H9 (cell line): ENCODE results near the gene ADPRH. TPM values are rescaled to one million over a fixed set of nuclear protein-coding genes. Genes with fewer than 3 reads are reported as not detected.

ENCODE experiments used
- DNase-seq: peaks from one replicate; pipeline ENCODE4 v3.0.0-alpha.2; 2017
- H2AFZ ChIP-seq: one replicate; pipeline ENCODE4 v1.6.1; 2013; ENCODE audit warnings: mild to moderate bottlenecking, low read length, control low read depth, moderate library complexity
- H2AK5ac ChIP-seq: 2 replicates; pipeline ENCODE4 v1.6.1; 2013; ENCODE audit warnings: low read length, control low read depth, mixed read lengths; ENCODE audit not compliant: insufficient read length
- H2BK120ac ChIP-seq: one replicate; pipeline ENCODE4 v1.6.1; 2013; ENCODE audit warnings: low read depth, mild to moderate bottlenecking, low read length, control low read depth, inconsistent platforms; ENCODE audit not compliant: poor library complexity, severe bottlenecking
- H2BK12ac ChIP-seq: 2 replicates; pipeline ENCODE4 v1.6.1; 2013; ENCODE audit warnings: low read length, control low read depth, mixed read lengths, low read depth; ENCODE audit not compliant: insufficient read length
- H2BK15ac ChIP-seq: 2 replicates; pipeline ENCODE4 v1.6.1; 2013; ENCODE audit warnings: low read depth, low read length, control low read depth
- H2BK20ac ChIP-seq: one replicate; pipeline ENCODE4 v1.6.1; 2013; ENCODE audit warnings: low read depth, mild to moderate bottlenecking, low read length, control low read depth, inconsistent platforms; ENCODE audit not compliant: poor library complexity, severe bottlenecking
- H2BK5ac ChIP-seq: 2 replicates; pipeline ENCODE4 v1.6.1; 2013; ENCODE audit warnings: low read length, control low read depth, mixed read lengths; ENCODE audit not compliant: insufficient read length
- H3K14ac ChIP-seq: 2 replicates; pipeline ENCODE4 v1.6.1; 2013; ENCODE audit warnings: low read length, control low read depth; ENCODE audit not compliant: insufficient read depth
- H3K18ac ChIP-seq: 2 replicates; pipeline ENCODE4 v1.6.1; 2013; ENCODE audit warnings: low read depth, mild to moderate bottlenecking, mixed read lengths, low read length, control low read depth; ENCODE audit not compliant: insufficient read length
- H3K23ac ChIP-seq: 2 replicates; pipeline ENCODE4 v1.6.1; 2013; ENCODE audit warnings: low read length, control low read depth, mixed read lengths, low read depth; ENCODE audit not compliant: insufficient read length
- H3K23me2 ChIP-seq: 2 replicates; pipeline ENCODE4 v1.6.1; 2013; ENCODE audit warnings: low read depth, mild to moderate bottlenecking, mixed read lengths, low read length, control low read depth; ENCODE audit not compliant: insufficient read length, poor library complexity, severe bottlenecking
- H3K27ac ChIP-seq: 2 replicates; pipeline ENCODE4 v1.5.1; 2013; ENCODE audit warnings: low read length, control low read depth, mixed read lengths, low read depth; ENCODE audit not compliant: insufficient read length
- H3K27me3 ChIP-seq: 2 replicates; pipeline ENCODE4 v1.6.1; 2013; ENCODE audit warnings: low read length, control low read depth, inconsistent platforms; ENCODE audit not compliant: insufficient read depth
- H3K4ac ChIP-seq: 2 replicates; pipeline ENCODE4 v1.6.1; 2013; ENCODE audit warnings: low read depth, mild to moderate bottlenecking, control low read depth, inconsistent platforms, low read length, moderate library complexity
- H3K4me1 ChIP-seq: 2 replicates; pipeline ENCODE4 v1.6.1; 2013; ENCODE audit warnings: low read length, control low read depth, inconsistent platforms; ENCODE audit not compliant: insufficient read depth
- H3K4me2 ChIP-seq: 2 replicates; pipeline ENCODE4 v1.6.1; 2013; ENCODE audit warnings: low read length, control low read depth, mixed read lengths; ENCODE audit not compliant: insufficient read length, insufficient read depth
- H3K56ac ChIP-seq: 2 replicates; pipeline ENCODE4 v1.6.1; 2013; ENCODE audit warnings: low read depth, mild to moderate bottlenecking, mixed read lengths, low read length, control low read depth; ENCODE audit not compliant: insufficient read length
- H3K79me1 ChIP-seq: 2 replicates; pipeline ENCODE4 v1.6.1; 2013; ENCODE audit warnings: low read depth, mild to moderate bottlenecking, moderate library complexity, low read length, control low read depth, inconsistent platforms; ENCODE audit not compliant: insufficient read depth, poor library complexity, severe bottlenecking
- H3K79me2 ChIP-seq: 2 replicates; pipeline ENCODE4 v1.6.1; 2013; ENCODE audit warnings: low read length, control low read depth, inconsistent platforms; ENCODE audit not compliant: insufficient read depth
- H3K9ac ChIP-seq: 2 replicates; pipeline ENCODE4 v1.6.1; 2013; ENCODE audit warnings: low read length, control low read depth, mixed read lengths; ENCODE audit not compliant: insufficient read length; ENCODE audit errors: extremely low read depth
- H3K9me3 ChIP-seq: one replicate; pipeline ENCODE4 v1.6.1; 2013; ENCODE audit warnings: low read depth, low read length, inconsistent platforms; ENCODE audit not compliant: control insufficient read depth
- H3T11ph ChIP-seq: one replicate; pipeline ENCODE4 v1.6.1; 2013; ENCODE audit warnings: mild to moderate bottlenecking, low read length, control low read depth, inconsistent platforms
- H4K20me1 ChIP-seq: one replicate; pipeline ENCODE4 v1.6.1; 2013; ENCODE audit not compliant: control insufficient read depth, insufficient read length, insufficient read depth
- H4K5ac ChIP-seq: 2 replicates; pipeline ENCODE4 v1.6.1; 2013; ENCODE audit warnings: low read depth, mild to moderate bottlenecking, mixed read lengths, low read length, control low read depth; ENCODE audit not compliant: insufficient read length
- H4K8ac ChIP-seq: replicated peaks from 2 replicates; pipeline ENCODE4 v1.6.1; 2013; ENCODE audit warnings: low read length, control low read depth, mixed read lengths, low read depth; ENCODE audit not compliant: insufficient read length
- H4K91ac ChIP-seq: 2 replicates; pipeline ENCODE4 v1.6.1; 2013; ENCODE audit warnings: low read depth, mild to moderate bottlenecking, moderate library complexity, mixed read lengths, low read length, control low read depth; ENCODE audit not compliant: insufficient read length
- H3K27ac Mint-ChIP-seq, 3 experiments: 2 replicates in 2 of 3; 3 replicates in 1 of 3; pipeline ENCODE4 v1.8.0; 2020 to 2021; ENCODE audit warnings: mixed read lengths in 3 of 3, mild to moderate bottlenecking in 1 of 3, moderate library complexity in 1 of 3
- H3K27me3 Mint-ChIP-seq: 2 replicates; pipeline ENCODE4 v1.8.0; 2021; ENCODE audit warnings: low read depth, mild to moderate bottlenecking, moderate library complexity, mixed read lengths
- H3K36me3 Mint-ChIP-seq, 3 experiments: 2 replicates in 2 of 3; 3 replicates in 1 of 3; pipeline ENCODE4 v1.8.0; 2020 to 2021; ENCODE audit warnings: low read depth in 3 of 3, mixed read lengths in 3 of 3; ENCODE audit not compliant: insufficient read depth in 1 of 3
- H3K4me1 Mint-ChIP-seq, 2 experiments: 2 replicates each; pipeline ENCODE4 v1.8.0; 2020; ENCODE audit warnings: mixed read lengths in 2 of 2
- H3K4me3 Mint-ChIP-seq, 2 experiments: 2 replicates in 1 of 2; 3 replicates in 1 of 2; pipeline ENCODE4 v1.8.0; 2020 to 2021; ENCODE audit warnings: mild to moderate bottlenecking in 2 of 2, mixed read lengths in 2 of 2, moderate library complexity in 1 of 2
- H3K9me3 Mint-ChIP-seq, 2 experiments: 2 replicates in 1 of 2; 3 replicates in 1 of 2; pipeline ENCODE4 v1.8.0; 2020; ENCODE audit warnings: mild to moderate bottlenecking in 2 of 2, mixed read lengths in 2 of 2, moderate library complexity in 1 of 2
- CTCF ChIP-seq: fragments of 200-600 bp; sonication (generic); conservative IDR thresholded peaks from 3 replicates; pipeline ENCODE4 v1.8.0; 2021; ENCODE audit warnings: antibody characterized with exemption, mild to moderate bottlenecking
- WGBS: extraction: QIAGEN DNeasy Blood & Tissue Kit; methylation state at CpG from one replicate; pipeline ENCODE4 v1.1.7; 2013; ENCODE audit warnings: missing lambda C conversion rate, low lambda C conversion rate, mixed read lengths; ENCODE audit not compliant: insufficient read length; ENCODE audit errors: extremely low coverage; 5-methylcytosine and 5-hydroxymethylcytosine counted together
- total RNA-seq: library from RNA; stranded (reverse); gene quantifications from 2 replicates; pipeline ENCODE4 v1.2.1, GENCODE V29; 2021

ADPRH gene
- total RNA-seq, 1 experiment from 2014 or later = 3.1 TPM

GRCh38 chr3:119543147-119543546 is 36.1 kb upstream of the ADPRH start:
- Histone ChIP-seq H3K23ac (no peak overlapping the region), H4K8ac (no peak overlapping the region), H4K20me1 (no peaks in the 10 kb centered on the region), H3K27me3 (no peaks in the 10 kb centered on the region), H3K27ac (no peak overlapping the region), H2BK120ac (no peak overlapping the region), H3K18ac (no peak overlapping the region), H2BK20ac (no peak overlapping the region), H4K91ac (no peak overlapping the region), H3K14ac (no peak overlapping the region), H3K9me3 (no peaks in the 10 kb centered on the region), H4K5ac (no peak overlapping the region), H3K23me2 (no peaks in the 10 kb centered on the region), H3K79me2 (no peaks in the 10 kb centered on the region), H3K9ac (no peak overlapping the region), H3K56ac (no peak overlapping the region), H3K79me1 (no peaks in the 10 kb centered on the region), H3K4me2 (no peak overlapping the region), H3K4me1 (no peaks in the 10 kb centered on the region), H2BK15ac (no peak overlapping the region), H2BK12ac (no peak overlapping the region), H3T11ph (no peak overlapping the region), H2AFZ (no peak overlapping the region), H2AK5ac (no peak overlapping the region), H3K4ac (no peak overlapping the region), H2BK5ac (no peak overlapping the region)
- Mint-ChIP-seq H3K27ac (no peak overlapping the region), H3K9me3 (no peaks in the 10 kb centered on the region), H3K4me3 (no peak overlapping the region), H3K27me3 (no peaks in the 10 kb centered on the region), H3K36me3 (no peaks in the 10 kb centered on the region), H3K4me1 (0 out of 4 replicates have a peak, but pooled peaks cover 0 to under 1% of the 10 kb centered on the region in 2 experiments)
- no peak for DNase-seq
- WGBS = no CpG with 5 or more reads among the region's 7 CpGs
- TF ChIP-seq CTCF = no peak
